ENCODE results near the gene ONECUT3. TPM values are rescaled to one million over a fixed set of nuclear protein-coding genes. Genes with fewer than 3 reads are reported as not detected.

Gene ONECUT3
- total and polyA plus RNA-seq, 2 donors: under 0.01 to 0.02 TPM

GRCh38 chr19:1783354-1783753, 30.0 kb downstream of the ONECUT3 start:
- Histone ChIP-seq H3K9me3 (ENCODE audit: control insufficient read depth in 2 of 2, insufficient read depth in 1 of 2, low read length in 1 of 2) (peaks cover 1 to 14% of the 10 kb centered on the region in 2 donors), H3K27me3 (ENCODE audit: control insufficient read depth in 2 of 2, insufficient read depth in 1 of 2, low read length in 1 of 2) (peaks cover 23 to 78% of the 10 kb centered on the region in 2 donors)
- WGBS: 94% methylated on average over 4 of the region's 4 CpGs

GRCh38 chr19:1783874-1784273, 30.6 kb downstream of the ONECUT3 start:
- DNase-seq (ENCODE audit: low read depth in 6 of 9, low spot score in 9 of 9): no peak
- H3K36me3 ChIP-seq (ENCODE audit: control insufficient read depth in 2 of 2, insufficient read depth in 2 of 2, low read length in 1 of 2): no peaks in the 10 kb centered on the region
- H3K27ac ChIP-seq (ENCODE audit: low read depth in 1 of 2, low read length in 1 of 2): no peak overlapping the region
- 39% methylated on average over 9 of the region's 9 CpGs for WGBS
- peaks cover 1 to 14% of the 10 kb centered on the region in 2 donors for H3K9me3 ChIP-seq (ENCODE audit: control insufficient read depth in 2 of 2, insufficient read depth in 1 of 2, low read length in 1 of 2)
- H3K4me3 ChIP-seq (ENCODE audit: low read length in 2 of 2): no peak overlapping the region
- peaks cover 21 to 78% of the 10 kb centered on the region in 2 donors for H3K27me3 ChIP-seq (ENCODE audit: control insufficient read depth in 2 of 2, insufficient read depth in 1 of 2, low read length in 1 of 2)
- no peaks in the 10 kb centered on the region for H3K4me1 ChIP-seq (ENCODE audit: control insufficient read depth in 2 of 2, insufficient read depth in 2 of 2, low read length in 2 of 2)

More at GRCh38 chr19:1783354-1783753, 30.0 kb downstream of the ONECUT3 start:
- Histone ChIP-seq H3K36me3 (ENCODE audit: control insufficient read depth in 2 of 2, insufficient read depth in 2 of 2, low read length in 1 of 2) (no peaks in the 10 kb centered on the region), H3K4me1 (ENCODE audit: control insufficient read depth in 2 of 2, insufficient read depth in 2 of 2, low read length in 2 of 2) (no peaks in the 10 kb centered on the region), H3K27ac (ENCODE audit: low read depth in 1 of 2, low read length in 1 of 2) (no peak overlapping the region), H3K4me3 (ENCODE audit: low read length in 2 of 2) (no peak overlapping the region)
- DNase-seq (ENCODE audit: low read depth in 6 of 9, low spot score in 9 of 9): no peak

- no peak overlapping the region for H3K4me3 ChIP-seq (ENCODE audit: low read length in 2 of 2)
- DNase-seq (ENCODE audit: low read depth in 6 of 9, low spot score in 9 of 9): no peak
- peaks cover 1 to 14% of the 10 kb centered on the region in 2 donors for H3K9me3 ChIP-seq (ENCODE audit: control insufficient read depth in 2 of 2, insufficient read depth in 1 of 2, low read length in 1 of 2)
- 96% methylated on average over 19 of the region's 19 CpGs for WGBS
- peaks cover 14 to 72% of the 10 kb centered on the region in 2 donors for H3K27me3 ChIP-seq (ENCODE audit: control insufficient read depth in 2 of 2, insufficient read depth in 1 of 2, low read length in 1 of 2)
- H3K4me1 ChIP-seq (ENCODE audit: control insufficient read depth in 2 of 2, insufficient read depth in 2 of 2, low read length in 2 of 2): no peaks in the 10 kb centered on the region
- H3K27ac ChIP-seq (ENCODE audit: low read depth in 1 of 2, low read length in 1 of 2): no peak overlapping the region
- no peaks in the 10 kb centered on the region for H3K36me3 ChIP-seq (ENCODE audit: control insufficient read depth in 2 of 2, insufficient read depth in 2 of 2, low read length in 1 of 2)
These were observed 32.0 kb downstream of the ONECUT3 start for GRCh38 chr19:1785310-1785709.

GRCh38 chr19:1786668-1787067, 33.4 kb downstream of the ONECUT3 start:
- Histone ChIP-seq H3K27me3 (ENCODE audit: control insufficient read depth in 2 of 2, insufficient read depth in 1 of 2, low read length in 1 of 2) (peaks cover 10 to 73% of the 10 kb centered on the region in 2 donors), H3K36me3 (ENCODE audit: control insufficient read depth in 2 of 2, insufficient read depth in 2 of 2, low read length in 1 of 2) (no peaks in the 10 kb centered on the region)
- WGBS: 94% methylated on average over 8 of the region's 8 CpGs

GRCh38 chr19:1787116-1787515, 33.8 kb downstream of the ONECUT3 start:
- H3K4me3 ChIP-seq (ENCODE audit: low read length in 2 of 2): no peak overlapping the region
- H3K36me3 ChIP-seq (ENCODE audit: control insufficient read depth in 2 of 2, insufficient read depth in 2 of 2, low read length in 1 of 2): no peaks in the 10 kb centered on the region
- no peak for DNase-seq (ENCODE audit: low read depth in 6 of 9, low spot score in 9 of 9)
- no peaks in the 10 kb centered on the region for H3K4me1 ChIP-seq (ENCODE audit: control insufficient read depth in 2 of 2, insufficient read depth in 2 of 2, low read length in 2 of 2)
- H3K27ac ChIP-seq (ENCODE audit: low read depth in 1 of 2, low read length in 1 of 2): no peak overlapping the region
- WGBS: 86% methylated on average over 8 of the region's 8 CpGs
- H3K9me3 ChIP-seq (ENCODE audit: control insufficient read depth in 2 of 2, insufficient read depth in 1 of 2, low read length in 1 of 2): peaks cover 0 to 11% of the 10 kb centered on the region in 2 donors
- H3K27me3 ChIP-seq (ENCODE audit: control insufficient read depth in 2 of 2, insufficient read depth in 1 of 2, low read length in 1 of 2): peaks cover 10 to 74% of the 10 kb centered on the region in 2 donors

More at GRCh38 chr19:1786668-1787067, 33.4 kb downstream of the ONECUT3 start:
- Histone ChIP-seq H3K4me1 (ENCODE audit: control insufficient read depth in 2 of 2, insufficient read depth in 2 of 2, low read length in 2 of 2) (no peaks in the 10 kb centered on the region), H3K4me3 (ENCODE audit: low read length in 2 of 2) (no peak overlapping the region), H3K9me3 (ENCODE audit: control insufficient read depth in 2 of 2, insufficient read depth in 1 of 2, low read length in 1 of 2) (peaks cover 1 to 14% of the 10 kb centered on the region in 2 donors), H3K27ac (ENCODE audit: low read depth in 1 of 2, low read length in 1 of 2) (no peak overlapping the region)
- DNase-seq (ENCODE audit: low read depth in 6 of 9, low spot score in 9 of 9): no peak

DNA sequence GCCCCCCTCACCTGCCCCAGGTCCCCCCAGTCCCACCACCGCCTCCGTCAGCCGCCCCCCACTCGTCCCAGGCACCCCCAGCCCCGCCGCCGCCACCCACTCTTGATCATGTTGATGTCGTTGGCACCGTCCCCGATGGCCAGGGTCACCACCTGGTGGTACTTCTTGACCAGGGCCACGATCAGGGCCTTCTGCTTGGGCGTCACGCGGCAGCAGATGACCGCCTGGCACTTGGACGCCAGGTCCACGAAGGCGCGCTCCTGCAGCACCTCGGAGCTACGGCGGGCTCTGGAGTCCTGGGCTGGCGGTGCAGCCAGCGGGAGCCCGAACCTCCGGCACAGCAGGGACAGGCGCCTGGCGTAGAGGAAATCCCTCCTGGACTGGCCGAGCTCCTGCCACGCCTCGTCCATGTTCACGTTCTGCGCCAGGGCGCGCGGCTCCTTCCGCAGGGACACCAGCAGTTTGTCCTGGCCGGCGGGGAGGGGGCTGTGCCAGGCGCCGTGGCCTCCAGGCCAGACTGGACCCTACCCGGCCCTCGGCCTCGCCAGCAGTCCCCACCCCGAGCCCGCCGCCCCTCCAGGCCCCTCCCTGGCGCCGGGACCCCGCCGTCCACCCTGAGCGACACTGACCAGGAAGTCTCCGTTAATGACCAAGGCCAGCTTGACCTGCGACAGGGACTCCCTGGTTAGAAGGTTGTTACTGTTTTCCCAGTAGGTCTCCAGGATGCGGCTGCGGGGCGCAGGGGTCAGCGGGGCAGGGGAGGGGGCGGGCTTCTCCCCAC, 36.1 kb downstream of the ONECUT3 start:
- 24% methylated on average over 59 of the region's 59 CpGs for WGBS
- no peak for DNase-seq (ENCODE audit: low read depth in 6 of 9, low spot score in 9 of 9)
- H3K27ac ChIP-seq (ENCODE audit: low read depth in 1 of 2, low read length in 1 of 2): no peak overlapping the region
- no peaks in the 10 kb centered on the region for H3K36me3 ChIP-seq (ENCODE audit: control insufficient read depth in 2 of 2, insufficient read depth in 2 of 2, low read length in 1 of 2)
- peaks cover 0 to 7% of the 10 kb centered on the region in 2 donors for H3K9me3 ChIP-seq (ENCODE audit: control insufficient read depth in 2 of 2, insufficient read depth in 1 of 2, low read length in 1 of 2)
- no peaks in the 10 kb centered on the region for H3K4me1 ChIP-seq (ENCODE audit: control insufficient read depth in 2 of 2, insufficient read depth in 2 of 2, low read length in 2 of 2)
- H3K27me3 ChIP-seq (ENCODE audit: control insufficient read depth in 2 of 2, insufficient read depth in 1 of 2, low read length in 1 of 2): peaks cover 10 to 65% of the 10 kb centered on the region in 2 donors
- H3K4me3 ChIP-seq (ENCODE audit: low read length in 2 of 2): no peak overlapping the region

GRCh38 chr19:1790054-1790792, 36.9 kb downstream of the ONECUT3 start:
- no peak overlapping the region for H3K4me3 ChIP-seq (ENCODE audit: low read length in 2 of 2)
- H3K9me3 ChIP-seq (ENCODE audit: control insufficient read depth in 2 of 2, insufficient read depth in 1 of 2, low read length in 1 of 2): peaks cover 0 to 7% of the 10 kb centered on the region in 2 donors
- WGBS: 39% methylated on average over 7 of the region's 7 CpGs
- no peak overlapping the region for H3K27ac ChIP-seq (ENCODE audit: low read depth in 1 of 2, low read length in 1 of 2)
- peaks cover 10 to 63% of the 10 kb centered on the region in 2 donors for H3K27me3 ChIP-seq (ENCODE audit: control insufficient read depth in 2 of 2, insufficient read depth in 1 of 2, low read length in 1 of 2)
- no peak for DNase-seq (ENCODE audit: low read depth in 6 of 9, low spot score in 9 of 9)
- no peaks in the 10 kb centered on the region for H3K36me3 ChIP-seq (ENCODE audit: control insufficient read depth in 2 of 2, insufficient read depth in 2 of 2, low read length in 1 of 2)
- no peaks in the 10 kb centered on the region for H3K4me1 ChIP-seq (ENCODE audit: control insufficient read depth in 2 of 2, insufficient read depth in 2 of 2, low read length in 2 of 2)

GRCh38 chr19:1791879-1792278, 38.6 kb downstream of the ONECUT3 start:
- Histone ChIP-seq H3K4me1 (ENCODE audit: control insufficient read depth in 2 of 2, insufficient read depth in 2 of 2, low read length in 2 of 2) (peaks cover 4% of the 10 kb centered on the region in 2 donors), H3K27ac (ENCODE audit: low read depth in 1 of 2, low read length in 1 of 2) (no peak overlapping the region), H3K27me3 (ENCODE audit: control insufficient read depth in 2 of 2, insufficient read depth in 1 of 2, low read length in 1 of 2) (peaks cover 7 to 73% of the 10 kb centered on the region in 2 donors), H3K36me3 (ENCODE audit: control insufficient read depth in 2 of 2, insufficient read depth in 2 of 2, low read length in 1 of 2) (no peaks in the 10 kb centered on the region), H3K4me3 (ENCODE audit: low read length in 2 of 2) (no peak overlapping the region), H3K9me3 (ENCODE audit: control insufficient read depth in 2 of 2, insufficient read depth in 1 of 2, low read length in 1 of 2) (peaks cover 0 to 7% of the 10 kb centered on the region in 2 donors)
- WGBS: 88% methylated on average over 14 of the region's 14 CpGs
- no peak for DNase-seq (ENCODE audit: low read depth in 6 of 9, low spot score in 9 of 9)

All from thymus (tissue), 11 donors.